Measurements from ENCODE around the gene TCFL5.

- TF ChIP-seq CTCF (IDR thresholded peaks at IDR 0.05) (no peak), POLR2A (IDR thresholded peaks at IDR 0.05) (no peak)
These were observed 514 bp downstream of the TCFL5 start for GRCh38 chr20:62860924-62861691.
